Stimulated activated CD8-positive, alpha-beta memory T cell treated with anti-CD3 and anti-CD28 coated beads, Interleukin-15, amount 100 ng/mL, for 1 hour (primary cell): ENCODE measurements around the gene UTP25.

ENCODE experiments used
- DNase-seq: peaks from one replicate; pipeline ENCODE4 v3.0.0-alpha.2; 2020; ENCODE audit warnings: low read depth

Gene UTP25

DNA sequence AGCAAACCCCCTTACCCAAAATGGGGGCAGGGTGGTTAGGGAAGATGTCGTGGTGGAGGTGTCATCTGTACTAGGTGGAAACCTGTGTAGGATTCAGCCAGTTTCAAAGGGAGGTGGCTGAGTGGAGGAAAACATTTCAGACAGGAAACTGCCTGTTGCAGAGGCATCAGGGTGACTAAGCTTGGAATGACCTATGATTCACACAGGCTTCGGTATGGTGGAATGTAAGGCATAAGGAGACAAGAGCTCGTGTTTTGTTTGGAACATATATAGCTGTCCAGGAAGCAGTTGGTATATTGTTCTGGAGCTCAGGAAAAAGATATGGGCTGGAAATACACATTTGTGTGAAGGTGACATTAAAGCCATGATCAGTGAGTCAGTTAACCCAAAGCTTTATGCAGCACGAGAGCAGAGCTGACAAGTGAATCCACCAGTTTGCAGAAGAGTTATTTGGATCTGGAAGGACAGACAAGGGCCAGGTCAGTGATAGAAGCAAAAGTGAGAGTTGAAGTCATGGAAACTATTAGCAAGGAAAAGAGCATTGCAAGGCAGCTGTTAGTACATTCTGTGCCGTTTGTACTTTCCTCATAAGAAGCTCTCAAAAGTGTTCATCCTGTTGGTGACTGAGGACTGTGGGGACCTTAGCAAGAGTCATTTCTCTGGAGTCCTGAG lies 12.2 kb downstream of the UTP25 start:
- no peak for DNase-seq

DNA sequence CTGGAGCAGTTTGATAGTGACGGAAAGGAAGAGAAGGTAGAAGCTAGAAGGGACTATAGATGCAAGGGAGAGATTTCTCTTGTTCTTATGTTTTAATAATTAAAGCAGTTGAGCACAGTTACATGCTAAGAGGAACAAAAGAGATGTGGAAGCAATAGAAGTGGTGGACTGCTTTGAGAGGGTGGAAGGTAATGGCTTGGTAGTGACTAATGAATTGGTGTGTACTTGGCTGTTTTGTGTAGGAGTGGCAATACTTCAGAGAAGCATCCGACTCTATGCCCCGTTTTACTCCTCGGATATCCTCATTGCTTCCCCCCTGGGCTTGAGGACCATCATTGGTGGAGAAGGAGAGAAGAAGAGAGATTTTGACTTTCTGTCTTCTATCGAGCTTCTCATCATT lies 12.8 kb downstream of the UTP25 start:
- DNase-seq: no peak

DNA sequence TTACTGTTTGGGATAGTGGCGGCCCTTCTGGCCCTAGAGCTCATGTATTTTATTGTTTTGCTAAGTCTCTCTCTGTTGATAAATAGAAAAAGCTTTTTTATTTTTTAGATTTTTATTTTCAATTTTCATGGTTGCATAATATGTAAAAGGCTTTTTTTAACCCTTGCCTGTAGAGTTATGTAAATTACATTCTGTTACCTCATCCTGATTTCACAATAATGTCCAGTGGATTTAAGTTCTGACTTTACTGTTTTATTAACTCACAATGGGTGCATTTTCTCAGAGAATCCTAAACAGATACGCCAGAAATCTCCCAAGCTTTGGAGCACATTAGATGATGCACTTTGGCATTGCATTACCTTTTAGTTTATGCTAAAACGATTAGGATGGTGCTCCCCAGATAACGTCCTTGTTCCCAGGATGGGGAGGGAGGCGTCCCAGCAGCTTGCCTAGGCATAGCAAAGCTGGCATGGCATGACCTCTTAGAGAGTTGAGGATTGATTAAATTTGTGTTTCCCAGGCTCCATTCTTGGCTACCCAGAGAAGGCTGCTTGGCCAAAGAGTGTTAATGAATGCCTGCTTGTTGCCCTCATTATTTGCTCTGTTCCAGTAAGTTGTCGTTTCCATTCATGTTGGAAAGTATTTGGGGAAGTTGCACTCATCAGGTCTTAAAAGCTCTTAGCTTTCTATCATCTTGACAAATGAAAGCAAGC lies 17.1 kb downstream of the UTP25 start:
- no peak for DNase-seq

GRCh38 chr1:209845408-209845725 lies 17.6 kb downstream of the UTP25 start:
- no peak for DNase-seq

DNA sequence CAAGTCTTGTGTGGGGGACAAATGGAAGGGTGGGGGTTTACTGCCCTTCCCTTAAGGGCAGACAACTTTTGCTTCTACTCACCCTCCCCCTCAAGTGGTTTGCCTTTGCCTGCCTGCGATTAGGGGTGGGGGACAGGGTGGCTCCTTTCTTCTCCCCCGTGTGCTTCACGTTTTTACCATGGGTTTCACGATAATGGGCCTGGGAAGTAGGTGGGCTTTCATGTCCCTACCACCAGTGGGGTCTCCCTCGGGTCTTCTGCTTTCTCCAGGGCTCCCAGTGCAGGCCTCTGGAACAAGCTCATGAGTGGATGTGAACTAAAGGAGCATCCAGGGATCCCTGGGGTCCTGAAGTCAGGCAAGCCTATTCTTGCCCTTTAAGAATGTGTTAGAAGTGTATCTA lies 21.6 kb downstream of the UTP25 start:
- DNase-seq: no peak

- no peak for DNase-seq
Measured at GRCh38 chr1:209850342-209850979, 22.7 kb downstream of the UTP25 start.

DNA sequence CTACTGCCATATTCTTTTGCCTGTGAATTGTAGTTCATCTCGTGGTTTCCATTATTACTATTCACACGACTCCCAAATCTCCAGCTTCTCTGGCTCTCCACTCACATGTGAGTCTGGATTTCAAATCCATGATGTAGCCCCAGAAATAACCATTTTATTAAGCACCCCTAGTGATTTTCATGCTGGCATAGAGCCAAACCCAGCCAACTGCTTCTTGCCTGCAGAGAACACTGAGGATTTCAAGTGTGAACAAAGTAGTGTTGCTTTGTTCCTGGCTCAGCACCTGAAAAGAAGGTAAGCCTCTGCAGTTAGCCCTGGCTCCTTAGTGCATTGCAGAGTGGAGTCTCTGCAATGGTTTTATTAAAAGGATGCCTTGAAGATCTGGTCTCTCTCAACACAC lies 25.9 kb downstream of the UTP25 start:
- no peak for DNase-seq

GRCh38 chr1:209854196-209854595 lies 26.4 kb downstream of the UTP25 start:
- no peak for DNase-seq

DNA sequence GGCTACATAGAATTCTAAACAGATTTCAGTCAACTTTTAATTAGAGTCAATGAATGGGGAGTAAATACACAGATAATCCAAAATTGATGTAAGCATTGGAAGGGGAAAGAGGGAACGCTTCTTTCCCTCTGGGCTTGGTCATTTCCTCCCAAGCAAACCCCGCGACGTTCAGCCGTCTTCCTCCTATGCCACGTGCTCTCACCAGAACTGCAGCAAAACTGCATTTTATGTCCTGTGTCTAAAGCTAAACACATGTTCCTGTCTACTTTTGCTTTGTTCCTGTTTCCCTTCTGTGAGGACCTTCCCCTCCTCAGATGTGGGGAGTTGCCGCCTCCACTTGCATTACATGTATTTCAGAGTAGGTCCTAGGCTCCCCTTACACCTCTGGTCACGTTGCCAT lies 27.2 kb downstream of the UTP25 start:
- DNase-seq: no peak

GRCh38 chr1:209855623-209856022 lies 27.9 kb downstream of the UTP25 start:
- no peak for DNase-seq

- DNase-seq: no peak
Measured at GRCh38 chr1:209858561-209859103, 30.9 kb downstream of the UTP25 start.

DNA sequence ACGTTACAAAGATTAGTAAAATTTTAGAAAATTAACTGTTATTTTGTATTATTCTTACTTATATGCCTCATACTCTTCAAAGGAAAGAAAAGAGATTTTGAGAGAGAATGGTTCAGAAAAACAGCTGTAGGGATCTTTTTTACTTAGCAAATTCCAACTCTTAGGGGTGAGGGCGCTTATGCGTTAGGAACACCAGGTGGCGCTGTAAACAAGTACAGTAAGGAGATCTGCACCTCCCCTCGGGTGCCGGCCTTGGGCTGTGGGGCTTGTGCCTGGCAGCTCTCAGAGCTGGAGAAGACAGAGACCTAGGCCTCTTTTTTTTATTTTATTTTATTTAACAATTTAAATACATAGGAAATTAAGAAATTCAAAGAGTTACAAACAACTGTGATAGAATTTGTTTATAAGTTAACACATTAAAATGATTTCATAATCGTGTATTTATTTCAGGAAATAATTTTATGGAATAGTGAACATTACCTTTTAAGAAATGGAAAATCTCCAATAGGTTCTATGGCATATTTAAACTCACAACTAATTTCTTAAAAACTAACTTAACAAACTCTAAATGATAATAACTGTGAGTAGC lies 32.6 kb downstream of the UTP25 start:
- peak; percentile 37 for DNase-seq

DNA sequence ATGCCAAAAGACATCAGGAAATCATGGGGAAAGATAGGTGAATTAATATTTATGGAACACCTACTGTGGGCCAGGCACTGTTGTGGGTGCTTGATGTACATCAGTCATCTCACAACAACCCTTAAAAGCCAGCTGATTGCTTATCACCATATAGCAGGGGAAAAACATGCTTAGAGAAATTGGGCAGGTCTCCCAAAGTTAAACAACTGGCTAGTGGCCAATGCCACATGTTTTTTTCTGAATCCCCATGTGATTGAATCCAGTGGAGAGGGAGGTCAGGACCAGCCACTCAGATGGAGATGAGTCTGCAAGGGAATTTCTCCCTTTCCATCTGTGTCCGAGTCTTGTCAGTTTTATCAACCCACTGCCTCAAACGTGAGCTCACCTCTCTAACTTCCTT lies 33.5 kb downstream of the UTP25 start:
- no peak for DNase-seq

DNA sequence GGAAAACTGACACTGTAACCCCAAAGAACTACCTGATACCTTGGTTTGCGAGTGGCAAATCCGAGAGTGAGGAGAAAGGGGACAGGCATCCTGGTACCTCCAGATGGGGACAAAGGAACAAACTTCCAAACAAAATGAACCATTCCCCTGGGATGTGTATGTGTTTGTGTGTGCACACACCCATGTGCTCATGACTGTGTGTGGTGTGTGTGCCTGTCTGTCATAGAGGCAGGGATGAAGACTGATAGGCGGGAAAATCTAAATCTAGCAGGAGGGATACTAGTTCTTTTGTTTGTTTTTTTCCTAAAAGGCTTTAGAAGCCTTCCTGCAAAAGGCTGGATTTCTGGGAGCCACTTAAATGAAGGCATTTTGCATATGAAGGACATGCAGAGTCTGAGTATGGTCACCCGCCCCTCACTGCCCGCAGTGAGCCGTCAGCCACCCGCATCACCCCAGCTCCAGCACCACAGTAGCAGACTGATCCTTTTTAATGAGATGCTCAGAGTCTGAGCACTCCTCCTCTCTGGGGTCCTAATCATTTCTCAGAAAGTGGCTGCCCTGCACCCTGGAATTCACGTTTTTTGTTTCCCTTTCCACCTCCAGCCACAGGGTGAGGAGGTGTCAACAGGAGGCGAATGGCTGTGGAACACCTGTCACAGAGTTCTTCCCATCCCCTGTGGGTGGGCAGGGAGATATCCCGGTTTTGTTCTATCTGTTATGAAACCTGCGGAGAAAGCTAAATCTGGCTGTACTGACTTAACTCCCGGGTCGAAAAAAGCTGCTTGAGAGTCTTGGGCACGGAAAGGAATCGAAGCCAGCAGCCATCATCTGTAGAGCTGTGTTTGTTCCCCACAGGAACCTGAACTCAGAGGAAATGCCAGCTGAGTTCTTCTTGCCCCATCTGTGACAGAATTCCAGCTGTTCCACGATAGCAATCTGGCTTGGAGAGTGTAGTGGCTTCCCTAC lies 34.9 kb downstream of the UTP25 start:
- DNase-seq: no peak

GRCh38 chr1:209863766-209864485 lies 36.2 kb downstream of the UTP25 start:
- no peak for DNase-seq

GRCh38 chr1:209866201-209866600 lies 38.4 kb downstream of the UTP25 start:
- DNase-seq: no peak

- DNase-seq: no peak
Measured at GRCh38 chr1:209869291-209870149, 41.7 kb downstream of the UTP25 start.

- DNase-seq: no peak
Measured at GRCh38 chr1:209870151-209870831, 42.5 kb downstream of the UTP25 start.

DNA sequence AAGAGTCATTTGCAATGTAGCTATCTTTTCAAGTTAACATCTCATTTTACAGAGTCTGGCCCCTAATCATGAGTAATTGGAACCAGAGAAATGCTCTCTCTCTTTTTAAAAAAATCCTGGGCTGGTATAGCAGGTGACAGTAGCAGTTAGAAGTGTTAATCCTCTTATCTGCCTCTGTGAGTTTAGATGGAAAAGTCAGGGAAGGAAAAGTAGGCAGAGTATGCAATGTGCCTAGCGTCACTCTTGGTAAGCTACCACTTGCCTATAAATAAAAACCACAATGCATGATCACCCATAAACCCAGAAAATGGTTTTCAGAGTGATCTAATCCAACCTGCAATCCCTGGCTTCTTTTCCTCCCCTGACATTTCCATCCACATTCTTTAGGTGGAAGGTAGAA lies 43.2 kb downstream of the UTP25 start:
- no peak for DNase-seq

DNA sequence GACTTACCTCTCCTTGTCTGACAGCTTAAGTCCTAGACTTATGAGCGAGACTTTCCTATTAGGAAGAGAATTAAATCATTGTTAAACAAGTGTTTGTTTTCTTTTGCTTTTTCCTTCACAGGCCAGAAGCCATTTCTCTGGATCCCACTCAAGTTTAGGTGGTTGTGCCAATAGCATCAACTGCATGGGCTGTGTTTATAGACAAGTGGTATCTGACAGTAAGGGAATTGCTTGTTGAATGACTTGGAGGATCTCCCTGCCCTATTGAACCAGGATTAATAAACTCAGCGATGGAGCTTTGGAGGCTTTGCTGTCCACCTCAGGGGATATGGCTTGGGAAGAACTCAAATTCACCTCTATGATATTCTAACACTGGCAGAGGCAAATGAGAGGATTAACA lies 43.7 kb downstream of the UTP25 start:
- no peak for DNase-seq
